ENCODE measurements around the gene ENO2.
A peak's percentile ranks its signal among the peaks of the same experiment; 100 is the strongest.
"Not testable (repeated sequence)": the region's sequence is repeated elsewhere in the genome, so short reads cannot be mapped to it uniquely, and the experiment has no call there.

Gene ENO2

GRCh38 chr12:6914246-6914946, at the start of gene ENO2:
TSS of gene ENO2 (plus strand) at chr12:6914580. CDS start at chr12:6915833, 1,253 bp downstream.
- DNase-seq = no peak

- DNase-seq = not testable (repeated sequence)
Observed at GRCh38 chr12:6865307-6865706, 49.1 kb upstream of the ENO2 start.

DNA sequence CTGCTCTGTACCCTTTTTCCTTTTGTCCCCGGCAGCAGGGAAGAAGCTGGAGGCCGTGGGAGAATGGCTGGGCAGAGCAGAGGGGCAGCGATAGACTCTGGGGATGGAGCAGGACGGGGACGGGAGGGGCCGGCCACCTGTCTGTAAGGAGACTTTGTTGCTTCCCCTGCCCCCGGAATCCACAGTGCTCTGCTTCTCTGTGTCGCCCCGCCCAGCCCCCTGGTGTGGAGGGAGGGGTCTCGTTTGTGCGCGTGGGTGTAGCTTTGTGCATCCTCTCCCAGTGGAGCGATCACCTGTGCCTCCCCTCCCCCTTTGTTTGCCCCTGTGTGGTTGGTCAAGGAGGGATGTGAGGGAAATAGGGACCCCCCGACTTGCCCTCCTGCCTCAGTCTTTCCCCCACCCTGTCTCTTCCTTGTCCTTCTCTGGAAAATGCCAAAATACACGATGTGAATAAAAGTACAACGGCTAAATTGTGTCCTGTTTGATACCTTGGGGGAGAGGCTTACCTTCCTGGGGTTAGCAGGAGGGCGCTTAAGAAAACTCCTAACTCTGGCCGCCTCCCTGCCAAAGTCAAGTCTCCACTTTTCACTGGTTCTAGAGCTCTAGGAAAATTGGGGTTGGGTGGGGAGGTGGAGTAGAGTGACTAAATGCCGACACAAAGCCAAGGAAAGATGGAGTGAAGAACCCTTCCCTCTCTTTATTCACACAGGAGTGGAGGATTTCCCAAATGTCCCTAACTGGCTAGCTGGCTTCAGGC, 48.0 kb upstream of the ENO2 start:
- no peak for DNase-seq

DNA sequence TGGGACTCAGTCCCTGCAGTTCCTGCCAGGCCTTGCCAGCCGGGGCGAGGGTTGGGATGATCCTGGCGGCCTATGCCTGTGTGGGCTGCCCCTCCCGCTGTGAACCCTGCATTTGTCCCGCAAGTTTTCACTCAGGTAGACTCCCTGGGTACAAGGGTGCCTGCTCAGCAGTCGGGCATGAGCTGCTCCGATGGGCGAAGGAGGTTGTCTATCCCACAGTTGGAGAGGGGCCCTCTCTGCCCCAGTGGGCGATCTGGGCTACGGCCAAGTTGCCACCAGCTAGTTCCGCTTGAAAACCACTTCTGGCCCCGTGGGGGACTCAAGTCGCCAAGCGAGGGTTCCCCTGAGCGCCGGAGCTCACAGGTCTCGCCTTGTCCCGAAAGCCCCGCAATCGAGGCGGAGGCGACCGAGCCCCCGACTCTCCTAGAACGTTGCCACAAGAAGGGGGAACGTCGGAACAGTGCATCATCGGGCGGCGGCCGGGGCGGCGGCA, 47.4 kb upstream of the ENO2 start:
- no peak for DNase-seq

DNA sequence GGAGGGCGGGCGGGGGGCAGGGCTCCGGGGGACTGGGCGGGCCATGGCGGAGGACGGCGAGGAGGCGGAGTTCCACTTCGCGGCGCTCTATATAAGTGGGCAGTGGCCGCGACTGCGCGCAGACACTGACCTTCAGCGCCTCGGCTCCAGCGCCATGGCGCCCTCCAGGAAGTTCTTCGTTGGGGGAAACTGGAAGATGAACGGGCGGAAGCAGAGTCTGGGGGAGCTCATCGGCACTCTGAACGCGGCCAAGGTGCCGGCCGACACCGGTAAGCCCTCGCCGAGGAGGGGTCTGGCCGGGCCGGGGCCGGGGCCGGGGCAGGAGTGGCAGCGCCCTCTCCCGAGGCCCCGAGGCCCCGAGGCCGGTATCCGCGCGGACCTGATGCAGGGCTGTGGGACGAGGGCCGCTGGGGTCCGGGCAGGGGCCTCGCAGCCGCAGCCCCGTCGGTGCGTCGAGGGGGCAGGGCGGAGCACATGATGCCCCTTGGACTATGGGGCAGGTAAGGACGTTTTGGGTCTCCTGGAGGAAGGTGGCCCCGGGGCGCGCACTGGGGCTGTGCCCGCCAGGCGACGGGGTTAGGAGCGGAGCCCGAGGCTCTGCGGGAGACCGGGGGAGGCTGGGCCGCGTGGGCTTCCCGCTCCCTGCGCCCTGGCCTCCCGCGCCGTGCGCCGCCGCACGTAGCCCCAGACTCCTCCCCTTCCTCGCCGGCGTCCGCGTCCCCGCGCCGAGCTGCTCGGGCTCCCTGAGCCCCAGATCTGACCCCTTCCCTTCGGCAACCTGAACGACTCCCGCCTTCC, 46.8 kb upstream of the ENO2 start, which contains the start of gene TPI1:
Gene TPI1, plus strand, starts transcription at position 119 of the 798 bp plus-strand sequence. Its CDS starts 36 bp downstream, at position 155.
- DNase-seq = no peak

GRCh38 chr12:6868211-6869048, 46.0 kb upstream of the ENO2 start:
- DNase-seq = no peak

DNA sequence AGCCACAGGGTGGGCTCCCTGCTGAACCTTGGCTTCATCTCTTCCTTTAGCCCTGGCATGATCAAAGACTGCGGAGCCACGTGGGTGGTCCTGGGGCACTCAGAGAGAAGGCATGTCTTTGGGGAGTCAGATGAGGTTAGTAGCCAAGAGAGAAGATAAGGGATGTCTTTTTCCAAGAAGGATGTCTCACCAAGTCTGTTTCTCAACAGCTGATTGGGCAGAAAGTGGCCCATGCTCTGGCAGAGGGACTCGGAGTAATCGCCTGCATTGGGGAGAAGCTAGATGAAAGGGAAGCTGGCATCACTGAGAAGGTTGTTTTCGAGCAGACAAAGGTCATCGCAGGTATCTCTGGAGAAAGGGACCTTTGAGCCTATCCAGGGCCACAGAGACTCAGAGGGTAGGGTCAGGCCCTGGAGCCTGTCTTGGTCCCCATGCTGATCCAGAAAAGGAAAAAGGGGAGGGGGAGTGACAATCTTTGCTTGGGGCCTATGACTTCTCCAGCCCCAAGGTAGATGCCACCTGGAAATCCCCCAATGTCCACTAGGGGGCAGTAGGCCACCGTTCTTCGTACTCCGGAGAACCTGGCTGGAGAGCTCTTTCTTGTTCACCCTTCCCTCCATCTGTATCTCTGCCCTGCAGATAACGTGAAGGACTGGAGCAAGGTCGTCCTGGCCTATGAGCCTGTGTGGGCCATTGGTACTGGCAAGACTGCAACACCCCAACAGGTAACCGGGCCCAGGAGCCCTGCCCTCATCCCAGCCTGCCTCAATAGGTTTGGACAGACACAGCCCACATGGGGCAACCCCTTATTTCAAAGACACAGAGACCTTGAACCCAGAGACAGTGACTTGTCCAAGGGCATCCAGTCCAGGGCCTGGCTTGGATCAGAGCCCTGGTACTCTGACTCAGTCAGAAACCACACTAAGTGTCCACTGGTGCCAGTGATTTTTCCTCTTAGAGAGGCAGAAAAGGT, 45.0 kb upstream of the ENO2 start:
- peak; percentile 12 for DNase-seq

- DNase-seq = not testable (repeated sequence)
Observed at GRCh38 chr12:6870304-6870703, 44.1 kb upstream of the ENO2 start.

- no peak for DNase-seq
Observed at GRCh38 chr12:6871052-6871957, 43.1 kb upstream of the ENO2 start.

DNA sequence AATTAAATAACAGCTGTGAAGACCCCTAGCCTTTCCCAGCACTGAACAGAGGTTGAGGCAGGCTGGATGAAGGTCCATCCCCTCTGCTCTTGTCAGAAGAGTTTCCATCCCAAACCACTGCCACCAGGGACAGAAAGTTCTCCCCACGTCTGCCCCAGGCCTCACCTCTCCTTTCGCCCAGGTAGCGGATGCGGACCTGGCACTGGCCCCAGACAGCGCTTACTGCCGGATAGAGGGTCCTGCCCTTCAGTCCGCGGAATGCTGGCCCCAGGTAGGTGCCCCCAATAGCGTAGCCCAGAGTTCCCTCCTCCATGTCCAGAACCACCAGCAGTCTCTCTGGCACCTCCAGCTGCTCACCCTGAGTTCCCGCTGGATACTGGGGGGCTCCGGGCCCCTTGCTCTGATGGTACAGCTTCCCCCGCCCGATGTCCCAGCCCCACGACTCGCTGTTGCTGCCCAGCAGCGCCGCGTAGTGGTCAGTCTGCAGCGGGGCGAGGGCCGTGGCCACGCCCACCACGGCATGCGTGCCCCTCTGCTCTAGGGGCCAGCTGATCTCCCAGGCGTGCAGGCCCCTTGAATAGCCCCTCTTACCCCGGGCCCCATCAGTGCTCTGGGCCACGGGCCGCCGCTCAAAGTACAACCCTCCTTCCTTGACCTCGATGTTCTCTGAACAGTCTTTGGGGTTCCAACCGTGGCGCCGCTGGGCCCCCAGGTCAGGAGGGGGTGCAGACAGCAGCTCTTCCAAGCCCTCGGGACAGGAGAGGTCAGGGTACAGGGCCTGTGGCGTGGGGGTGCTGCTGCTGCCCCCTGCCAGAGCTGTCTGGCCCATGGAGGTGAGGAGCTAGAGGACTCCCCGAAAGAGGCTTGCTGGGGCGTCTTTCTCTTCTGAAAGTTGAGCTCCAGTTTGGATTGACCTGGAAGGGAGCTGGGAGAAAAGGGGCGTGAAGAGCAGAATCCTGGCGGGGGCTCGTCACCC, 42.0 kb upstream of the ENO2 start:
- DNase-seq = no peak

DNA sequence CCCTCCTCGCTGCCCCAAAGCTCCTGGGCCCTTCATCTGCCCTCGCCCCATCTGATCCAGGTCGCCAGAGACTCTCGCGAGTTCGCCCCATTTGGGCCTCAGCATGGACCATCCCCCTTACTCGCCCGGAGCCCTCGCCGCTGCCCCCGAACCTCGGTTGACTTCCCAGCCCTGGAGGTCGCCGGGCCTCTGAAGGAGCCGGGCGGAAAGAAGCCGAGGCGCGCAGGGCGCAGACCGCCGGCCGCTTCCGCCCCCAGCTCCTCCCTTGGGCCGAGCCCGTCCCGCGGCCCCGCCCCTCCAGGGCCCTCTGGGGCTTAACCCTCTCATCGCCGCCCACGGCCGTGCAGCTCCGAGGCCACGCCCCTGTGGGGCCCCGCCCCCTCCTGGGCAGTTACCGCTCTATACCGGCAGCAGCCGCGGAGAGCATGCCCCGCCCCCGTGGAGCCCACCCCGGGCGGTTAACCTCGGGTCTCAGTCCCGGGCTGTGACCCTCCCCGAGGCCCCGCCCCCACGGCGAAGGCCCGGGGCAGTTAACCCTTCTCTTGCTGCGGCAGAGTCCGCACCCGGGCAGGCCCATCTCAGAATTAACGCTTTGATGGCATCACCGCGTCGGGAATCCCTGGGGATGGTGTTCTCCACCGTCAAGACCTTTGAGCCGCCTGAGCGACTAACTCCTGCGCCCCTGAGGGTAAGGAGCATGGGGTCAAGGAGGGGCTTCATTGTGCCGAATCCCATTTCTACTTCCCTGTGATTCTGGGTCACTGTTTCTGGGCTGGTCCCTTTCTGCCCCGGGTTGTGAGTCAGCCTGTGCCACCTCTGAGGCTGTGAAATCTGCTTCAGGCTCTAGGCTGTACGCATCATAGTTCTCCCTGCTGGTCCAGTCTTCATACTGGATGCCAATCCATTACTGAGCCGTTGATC, 41.0 kb upstream of the ENO2 start, which contains the start of gene SPSB2:
Gene SPSB2, minus strand, starts transcription at position 210 of the 921 bp plus-strand sequence. CDS start 402 bp downstream, outside the sequence.
- peak; percentile 62 for DNase-seq

DNA sequence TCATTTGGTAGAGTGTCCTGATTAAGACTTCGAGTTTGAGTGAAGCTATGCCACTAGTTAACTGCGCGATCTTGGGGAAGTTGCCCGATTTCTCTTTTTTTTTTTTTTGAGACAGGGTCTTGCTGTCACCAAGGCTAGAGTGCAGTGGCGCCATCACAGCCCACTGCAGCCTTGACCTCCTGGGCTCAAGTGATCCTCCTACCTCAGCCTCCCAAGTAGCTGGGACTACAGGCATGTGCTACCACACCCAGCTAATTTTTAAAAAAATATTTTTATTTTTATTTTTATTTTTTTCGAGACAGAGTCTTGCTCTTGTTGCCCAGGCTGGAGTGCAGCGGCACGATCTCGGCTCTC, 40.4 kb upstream of the ENO2 start:
- not testable (repeated sequence) for DNase-seq

DNA sequence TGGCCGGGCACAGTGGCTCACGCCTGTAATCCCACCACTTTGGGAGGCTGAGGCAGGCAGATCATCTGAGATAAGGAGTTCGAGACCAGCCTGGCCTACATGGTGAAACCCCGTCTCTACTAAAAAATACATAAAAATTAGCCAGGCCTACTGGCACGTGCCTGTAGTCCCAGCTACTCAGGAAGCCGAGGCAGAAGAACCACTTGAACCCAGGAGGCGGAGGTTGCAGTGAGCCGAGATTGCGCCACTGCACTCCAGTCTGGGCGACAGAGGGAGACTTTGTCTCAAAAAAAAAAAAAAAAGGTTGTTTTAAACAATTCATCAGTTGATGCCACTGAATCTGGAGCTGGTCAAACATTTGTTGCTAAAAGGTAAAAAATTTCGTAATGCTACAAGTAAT, 34.6 kb upstream of the ENO2 start:
- not testable (repeated sequence) for DNase-seq

DNA sequence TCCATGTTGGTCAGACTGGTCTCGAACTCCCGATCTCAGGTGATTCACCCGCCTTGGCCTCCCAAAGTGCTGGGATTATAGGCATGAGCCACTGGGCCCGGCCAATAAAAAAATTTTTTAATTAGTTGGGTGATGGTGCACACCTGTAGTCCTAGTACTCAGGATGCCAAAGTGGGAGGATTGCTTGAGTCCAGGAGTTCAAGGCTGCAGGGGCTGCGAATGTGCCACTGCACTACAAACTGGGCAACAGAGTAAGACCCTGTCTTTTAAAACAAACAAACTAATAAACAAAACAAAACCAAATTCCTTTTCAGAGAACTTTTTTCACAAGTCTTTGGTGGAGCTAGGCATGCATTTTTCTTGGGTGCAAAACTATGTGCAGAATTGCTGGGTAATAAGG, 31.1 kb upstream of the ENO2 start:
- DNase-seq = no peak

- no peak for DNase-seq
Observed at GRCh38 chr12:6883683-6884082, 30.7 kb upstream of the ENO2 start.

DNA sequence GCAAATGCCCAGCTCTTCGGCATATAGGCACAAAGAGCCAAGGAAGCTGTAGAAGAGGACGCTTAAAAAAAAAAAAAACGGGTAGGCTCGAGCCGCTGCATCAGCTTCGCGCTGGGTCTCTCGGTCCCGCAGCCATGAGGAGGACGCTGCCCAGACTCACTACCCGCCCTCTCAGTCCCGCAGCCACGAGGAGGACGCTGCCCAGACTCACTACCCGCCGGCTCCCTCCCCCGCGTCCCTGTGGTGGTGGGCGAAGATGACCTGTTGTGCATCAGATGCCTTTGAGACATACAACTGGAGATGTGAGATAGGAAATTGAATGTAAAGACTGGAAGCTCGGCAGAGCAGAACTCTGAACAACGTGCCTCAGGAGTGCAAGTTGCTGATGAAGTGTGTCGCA, 29.8 kb upstream of the ENO2 start:
- no peak for DNase-seq

- DNase-seq = not testable (repeated sequence)
Observed at GRCh38 chr12:6886206-6886999, 28.0 kb upstream of the ENO2 start.

Measured in SIG-M5 (cell line).